ENCODE data around the gene CENPU.

Gene CENPU

GRCh38 chr4:184644553-184645307 is 89.2 kb downstream of the CENPU start:
- no peak for DNase-seq (ENCODE audit: low read depth, low spot score)
